KG1 (cell line): Measurements from ENCODE around the gene DND1.
"Not testable (repeated sequence)": the region's sequence is repeated elsewhere in the genome, so short reads cannot be mapped to it uniquely, and the experiment has no call there.

Source experiments
- DNase-seq: peaks from one replicate; lab custom pipeline; 2025; lab: John Stamatoyannopoulos, UW

The DND1 gene

DNA sequence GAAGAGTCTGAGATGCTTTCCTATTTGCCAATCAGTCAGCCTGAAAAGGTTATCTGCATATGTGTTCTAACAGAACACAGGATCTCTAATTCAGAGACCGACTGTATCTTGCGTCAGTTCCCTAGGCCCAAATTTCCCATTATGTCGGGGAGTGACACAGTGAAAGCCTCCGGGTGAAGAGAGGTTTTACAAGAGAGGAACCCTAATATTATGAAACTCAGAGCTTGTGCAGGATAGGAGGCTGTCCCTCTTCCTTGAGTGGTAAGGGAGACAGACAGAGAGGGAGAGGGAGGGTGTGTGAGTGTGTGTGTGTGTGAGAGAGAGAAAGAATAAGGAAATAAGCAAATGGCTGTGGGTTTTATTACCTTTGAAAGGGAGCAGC is 42.3 kb downstream of the DND1 start:
- no peak for DNase-seq

DNA sequence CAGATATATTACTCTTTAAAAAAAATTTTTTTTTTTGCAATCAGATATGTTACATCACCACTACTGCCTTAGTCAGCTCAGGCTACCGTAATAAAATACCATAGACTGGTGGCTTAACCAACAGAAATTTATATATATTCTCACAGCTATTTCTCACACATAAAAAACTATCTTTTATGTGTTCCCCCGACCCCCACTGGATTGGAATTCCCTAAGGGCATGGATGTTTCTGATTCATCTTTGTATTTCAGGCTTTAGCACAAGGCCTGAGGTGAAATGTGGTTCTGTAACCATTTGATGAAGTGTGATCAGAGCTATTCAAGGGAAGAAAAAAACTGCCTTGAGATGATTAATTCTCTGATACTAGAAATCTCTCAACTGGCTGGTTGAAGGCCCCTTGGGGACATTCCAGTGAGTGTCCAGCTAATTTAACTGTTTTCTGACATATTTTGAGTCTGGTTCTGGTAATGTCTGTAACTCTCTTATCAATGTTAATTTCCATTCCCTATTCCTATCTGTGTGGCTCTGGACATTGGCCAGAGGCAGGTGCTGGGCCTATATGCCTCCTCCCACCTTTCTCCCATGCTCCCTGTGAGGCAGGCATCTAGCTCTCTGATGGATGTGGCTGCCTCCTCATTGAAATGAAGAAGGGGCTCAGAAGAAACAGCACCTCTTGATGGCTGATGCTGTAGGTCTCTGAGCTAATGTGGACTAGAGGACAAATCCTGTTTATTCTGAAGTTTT is 42.9 kb downstream of the DND1 start:
- DNase-seq, result no peak

DNA sequence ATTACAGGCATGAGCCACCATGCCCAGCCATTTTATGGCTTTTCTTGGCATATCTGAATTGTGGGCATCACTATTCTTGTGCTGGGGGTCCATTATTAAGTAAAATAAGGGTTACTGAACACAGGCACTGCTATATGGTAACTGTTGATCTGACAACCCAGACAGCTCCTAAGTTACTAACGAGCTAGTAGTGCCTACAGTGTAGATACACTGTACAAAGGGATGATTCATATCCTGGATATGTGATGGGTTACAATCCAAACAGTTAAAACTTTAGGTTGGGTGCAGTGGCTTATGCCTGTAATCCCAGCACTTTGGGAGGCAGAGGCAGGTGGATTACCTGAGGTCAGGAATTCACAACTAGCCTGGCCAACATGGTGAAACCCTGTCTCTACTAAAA is 44.7 kb downstream of the DND1 start:
- no peak for DNase-seq

DNA sequence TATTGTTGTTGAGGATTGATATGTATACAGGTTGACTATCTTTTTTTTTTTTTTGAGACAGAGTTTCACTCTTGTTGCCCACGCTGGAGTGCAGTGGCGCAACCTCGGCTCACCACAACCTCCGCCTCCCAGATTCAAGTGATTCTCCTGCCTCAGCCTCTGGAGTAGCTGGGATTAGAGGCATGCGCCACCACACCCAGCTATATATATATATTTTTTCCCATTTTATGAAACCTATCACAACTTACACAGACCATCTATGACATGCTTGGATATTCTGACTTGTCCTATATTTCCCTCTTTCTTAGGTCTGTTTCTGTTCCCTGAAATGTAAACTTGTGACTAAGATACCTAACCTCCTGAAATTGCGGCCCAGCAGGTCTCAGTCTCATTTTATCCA is 45.4 kb downstream of the DND1 start:
- DNase-seq, result no peak

- not testable (repeated sequence) for DNase-seq
Measured at GRCh38 chr5:140624886-140625285, 48.5 kb downstream of the DND1 start.

DNA sequence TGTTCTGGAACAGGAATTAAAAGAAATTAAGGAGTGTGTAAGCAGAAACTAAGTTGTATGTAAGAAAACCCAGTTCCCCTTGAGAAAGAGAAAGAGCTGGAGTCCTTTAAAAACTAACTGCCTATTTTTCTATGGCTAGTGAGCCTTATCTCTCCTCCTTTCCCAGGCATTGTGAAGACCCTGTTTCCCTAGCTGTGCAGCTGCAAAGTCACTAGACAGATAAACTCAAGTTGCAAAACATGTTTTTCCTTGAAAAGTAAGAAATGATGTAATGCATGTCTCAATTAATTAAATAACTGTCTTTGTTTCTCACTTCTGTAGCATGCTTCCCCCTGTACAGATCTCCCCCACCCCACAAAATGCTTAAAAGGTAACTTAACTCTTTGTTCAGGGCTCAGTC is 50.3 kb downstream of the DND1 start:
- not testable (repeated sequence) for DNase-seq

DNA sequence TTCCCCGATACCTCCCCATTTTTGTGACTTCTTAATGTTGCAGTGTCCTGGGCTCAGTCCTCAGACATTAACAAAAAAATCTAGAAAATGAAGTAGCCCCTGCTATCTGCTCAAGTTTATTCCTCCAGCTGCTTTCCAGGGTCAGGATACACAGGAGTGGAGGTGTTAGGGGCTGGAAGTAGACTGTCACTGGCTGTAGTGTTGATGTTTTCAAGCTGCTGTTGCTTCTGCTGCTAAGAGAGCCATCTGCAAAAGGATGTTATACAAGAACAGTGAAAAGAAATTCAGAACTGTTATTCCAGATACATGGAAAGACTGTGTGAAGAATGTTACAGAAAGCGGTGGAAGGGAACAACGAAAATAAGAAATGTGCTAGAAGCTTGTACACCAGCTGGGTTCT is 51.1 kb downstream of the DND1 start:
- no peak for DNase-seq
